ENCODE measurements around the gene ZNF169.

Gene ZNF169

DNA sequence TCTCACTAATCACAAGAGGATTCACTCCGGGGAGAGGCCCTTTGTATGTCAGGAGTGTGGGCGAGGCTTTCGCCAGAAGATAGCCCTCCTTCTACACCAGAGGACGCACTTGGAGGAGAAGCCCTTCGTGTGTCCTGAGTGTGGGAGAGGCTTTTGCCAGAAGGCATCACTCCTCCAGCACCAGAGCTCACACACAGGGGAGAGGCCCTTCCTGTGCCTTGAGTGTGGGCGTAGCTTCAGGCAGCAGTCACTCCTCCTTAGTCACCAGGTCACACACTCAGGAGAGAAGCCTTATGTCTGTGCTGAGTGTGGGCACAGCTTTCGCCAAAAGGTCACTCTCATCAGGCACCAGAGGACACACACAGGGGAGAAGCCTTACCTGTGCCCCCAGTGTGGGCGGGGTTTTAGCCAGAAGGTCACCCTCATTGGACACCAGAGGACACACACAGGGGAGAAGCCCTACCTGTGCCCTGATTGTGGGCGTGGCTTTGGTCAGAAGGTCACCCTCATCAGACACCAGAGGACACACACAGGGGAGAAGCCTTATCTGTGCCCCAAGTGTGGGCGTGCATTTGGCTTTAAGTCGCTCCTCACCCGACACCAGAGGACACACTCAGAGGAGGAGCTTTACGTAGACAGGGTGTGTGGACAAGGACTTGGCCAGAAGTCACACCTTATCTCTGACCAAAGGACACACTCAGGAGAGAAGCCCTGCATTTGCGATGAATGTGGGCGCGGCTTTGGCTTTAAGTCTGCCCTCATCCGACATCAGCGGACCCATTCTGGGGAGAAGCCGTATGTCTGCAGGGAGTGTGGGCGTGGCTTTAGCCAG is 41.6 kb downstream of the ZNF169 start (continued):
- TF ChIP-seq PATZ1 (CRISPR knock-in tag; IDR thresholded peaks at IDR 0.05; ENCODE audit: borderline replicate concordance): no peak
- no peak for TF ChIP-seq ZC3H10 (CRISPR knock-in tag; IDR thresholded peaks at IDR 0.05)

DNA sequence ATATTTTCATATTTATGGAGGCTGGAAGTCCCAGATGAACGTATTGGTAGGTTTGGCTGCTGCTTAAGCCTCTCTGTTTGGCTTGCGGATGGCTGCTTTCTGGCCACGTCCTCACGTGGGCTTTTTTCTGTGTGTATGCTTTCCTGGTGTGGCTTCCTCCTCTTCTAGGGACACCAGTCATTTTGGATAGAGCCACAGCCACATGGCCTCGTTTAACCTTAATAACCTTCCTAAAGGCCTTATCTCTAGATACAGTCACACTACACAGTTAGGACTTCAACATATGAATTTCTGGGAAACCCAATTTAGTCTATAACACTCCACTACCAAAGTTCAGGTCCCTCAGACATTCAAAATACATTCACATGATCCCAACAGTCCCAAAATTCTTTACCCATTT is 42.5 kb downstream of the ZNF169 start:
- TF ChIP-seq, protein P1, sequence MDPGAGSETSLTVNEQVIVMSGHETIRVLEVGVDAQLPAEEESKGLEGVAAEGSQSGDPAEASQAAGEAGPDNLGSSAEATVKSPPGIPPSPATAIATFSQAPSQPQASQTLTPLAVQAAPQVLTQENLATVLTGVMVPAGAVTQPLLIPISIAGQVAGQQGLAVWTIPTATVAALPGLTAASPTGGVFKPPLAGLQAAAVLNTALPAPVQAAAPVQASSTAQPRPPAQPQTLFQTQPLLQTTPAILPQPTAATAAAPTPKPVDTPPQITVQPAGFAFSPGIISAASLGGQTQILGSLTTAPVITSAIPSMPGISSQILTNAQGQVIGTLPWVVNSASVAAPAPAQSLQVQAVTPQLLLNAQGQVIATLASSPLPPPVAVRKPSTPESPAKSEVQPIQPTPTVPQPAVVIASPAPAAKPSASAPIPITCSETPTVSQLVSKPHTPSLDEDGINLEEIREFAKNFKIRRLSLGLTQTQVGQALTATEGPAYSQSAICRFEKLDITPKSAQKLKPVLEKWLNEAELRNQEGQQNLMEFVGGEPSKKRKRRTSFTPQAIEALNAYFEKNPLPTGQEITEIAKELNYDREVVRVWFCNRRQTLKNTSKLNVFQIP (CRISPR knock-in tag; IDR thresholded peaks at IDR 0.05; ENCODE audit: borderline replicate concordance, low read depth): no peak
- TF ChIP-seq PATZ1 (CRISPR knock-in tag; IDR thresholded peaks at IDR 0.05; ENCODE audit: borderline replicate concordance) (no peak), PPARA (CRISPR knock-in tag; IDR thresholded peaks at IDR 0.05; ENCODE audit: borderline replicate concordance) (no peak), ZFP3 (CRISPR knock-in tag; IDR thresholded peaks at IDR 0.05) (no peak), ESRRG (CRISPR knock-in tag; IDR thresholded peaks at IDR 0.05) (no peak)
- TF ChIP-seq, protein P2, sequence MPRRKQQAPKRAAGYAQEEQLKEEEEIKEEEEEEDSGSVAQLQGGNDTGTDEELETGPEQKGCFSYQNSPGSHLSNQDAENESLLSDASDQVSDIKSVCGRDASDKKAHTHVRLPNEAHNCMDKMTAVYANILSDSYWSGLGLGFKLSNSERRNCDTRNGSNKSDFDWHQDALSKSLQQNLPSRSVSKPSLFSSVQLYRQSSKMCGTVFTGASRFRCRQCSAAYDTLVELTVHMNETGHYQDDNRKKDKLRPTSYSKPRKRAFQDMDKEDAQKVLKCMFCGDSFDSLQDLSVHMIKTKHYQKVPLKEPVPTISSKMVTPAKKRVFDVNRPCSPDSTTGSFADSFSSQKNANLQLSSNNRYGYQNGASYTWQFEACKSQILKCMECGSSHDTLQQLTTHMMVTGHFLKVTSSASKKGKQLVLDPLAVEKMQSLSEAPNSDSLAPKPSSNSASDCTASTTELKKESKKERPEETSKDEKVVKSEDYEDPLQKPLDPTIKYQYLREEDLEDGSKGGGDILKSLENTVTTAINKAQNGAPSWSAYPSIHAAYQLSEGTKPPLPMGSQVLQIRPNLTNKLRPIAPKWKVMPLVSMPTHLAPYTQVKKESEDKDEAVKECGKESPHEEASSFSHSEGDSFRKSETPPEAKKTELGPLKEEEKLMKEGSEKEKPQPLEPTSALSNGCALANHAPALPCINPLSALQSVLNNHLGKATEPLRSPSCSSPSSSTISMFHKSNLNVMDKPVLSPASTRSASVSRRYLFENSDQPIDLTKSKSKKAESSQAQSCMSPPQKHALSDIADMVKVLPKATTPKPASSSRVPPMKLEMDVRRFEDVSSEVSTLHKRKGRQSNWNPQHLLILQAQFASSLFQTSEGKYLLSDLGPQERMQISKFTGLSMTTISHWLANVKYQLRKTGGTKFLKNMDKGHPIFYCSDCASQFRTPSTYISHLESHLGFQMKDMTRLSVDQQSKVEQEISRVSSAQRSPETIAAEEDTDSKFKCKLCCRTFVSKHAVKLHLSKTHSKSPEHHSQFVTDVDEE (CRISPR knock-in tag; IDR thresholded peaks at IDR 0.05): no peak
- TF ChIP-seq, protein P3, sequence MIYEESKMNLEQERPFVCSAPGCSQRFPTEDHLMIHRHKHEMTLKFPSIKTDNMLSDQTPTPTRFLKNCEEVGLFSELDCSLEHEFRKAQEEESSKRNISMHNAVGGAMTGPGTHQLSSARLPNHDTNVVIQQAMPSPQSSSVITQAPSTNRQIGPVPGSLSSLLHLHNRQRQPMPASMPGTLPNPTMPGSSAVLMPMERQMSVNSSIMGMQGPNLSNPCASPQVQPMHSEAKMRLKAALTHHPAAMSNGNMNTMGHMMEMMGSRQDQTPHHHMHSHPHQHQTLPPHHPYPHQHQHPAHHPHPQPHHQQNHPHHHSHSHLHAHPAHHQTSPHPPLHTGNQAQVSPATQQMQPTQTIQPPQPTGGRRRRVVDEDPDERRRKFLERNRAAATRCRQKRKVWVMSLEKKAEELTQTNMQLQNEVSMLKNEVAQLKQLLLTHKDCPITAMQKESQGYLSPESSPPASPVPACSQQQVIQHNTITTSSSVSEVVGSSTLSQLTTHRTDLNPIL (CRISPR knock-in tag; IDR thresholded peaks at IDR 0.05; ENCODE audit: low read depth): no peak
- ATAC-seq: no peak

GRCh38 chr9:94302426-94302825 is 43.3 kb downstream of the ZNF169 start:
- no peak for ATAC-seq
- TF ChIP-seq ZFP3 (CRISPR knock-in tag; IDR thresholded peaks at IDR 0.05) (no peak), ZNF8 (CRISPR knock-in tag; IDR thresholded peaks at IDR 0.05) (no peak), OSR1 (CRISPR knock-in tag; IDR thresholded peaks at IDR 0.05) (no peak), SNAI2 (CRISPR knock-in tag; IDR thresholded peaks at IDR 0.05) (no peak), GLIS3 (CRISPR knock-in tag; IDR thresholded peaks at IDR 0.05) (no peak), ESRRG (CRISPR knock-in tag; IDR thresholded peaks at IDR 0.05) (no peak), ZNF565 (CRISPR knock-in tag; conservative IDR thresholded peaks at IDR 0.05; ENCODE audit: low read depth) (no peak), TCF4 (CRISPR knock-in tag; IDR thresholded peaks at IDR 0.05; ENCODE audit: borderline replicate concordance) (no peak), TOX (CRISPR knock-in tag; IDR thresholded peaks at IDR 0.05; ENCODE audit: borderline replicate concordance) (no peak), ISL1 (CRISPR knock-in tag; IDR thresholded peaks at IDR 0.05) (no peak), ZNF70 (CRISPR knock-in tag; IDR thresholded peaks at IDR 0.05) (no peak)
- TF ChIP-seq, protein P4, sequence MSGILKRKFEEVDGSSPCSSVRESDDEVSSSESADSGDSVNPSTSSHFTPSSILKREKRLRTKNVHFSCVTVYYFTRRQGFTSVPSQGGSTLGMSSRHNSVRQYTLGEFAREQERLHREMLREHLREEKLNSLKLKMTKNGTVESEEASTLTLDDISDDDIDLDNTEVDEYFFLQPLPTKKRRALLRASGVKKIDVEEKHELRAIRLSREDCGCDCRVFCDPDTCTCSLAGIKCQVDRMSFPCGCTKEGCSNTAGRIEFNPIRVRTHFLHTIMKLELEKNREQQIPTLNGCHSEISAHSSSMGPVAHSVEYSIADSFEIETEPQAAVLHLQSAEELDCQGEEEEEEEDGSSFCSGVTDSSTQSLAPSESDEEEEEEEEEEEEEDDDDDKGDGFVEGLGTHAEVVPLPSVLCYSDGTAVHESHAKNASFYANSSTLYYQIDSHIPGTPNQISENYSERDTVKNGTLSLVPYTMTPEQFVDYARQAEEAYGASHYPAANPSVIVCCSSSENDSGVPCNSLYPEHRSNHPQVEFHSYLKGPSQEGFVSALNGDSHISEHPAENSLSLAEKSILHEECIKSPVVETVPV (CRISPR knock-in tag; IDR thresholded peaks at IDR 0.05): no peak
- TF ChIP-seq, protein P1 (CRISPR knock-in tag; IDR thresholded peaks at IDR 0.05; ENCODE audit: borderline replicate concordance, low read depth): no peak
- TF ChIP-seq, protein P2 (CRISPR knock-in tag; IDR thresholded peaks at IDR 0.05): no peak
- TF ChIP-seq, protein P3 (CRISPR knock-in tag; IDR thresholded peaks at IDR 0.05; ENCODE audit: low read depth): no peak
